Measurements from ENCODE around the gene CPZ. TPM values are rescaled to one million over a fixed set of nuclear protein-coding genes. Genes with fewer than 3 reads are reported as not detected.

Gene CPZ
- total RNA-seq, 2 donors from 2014 or later = not detected

DNA sequence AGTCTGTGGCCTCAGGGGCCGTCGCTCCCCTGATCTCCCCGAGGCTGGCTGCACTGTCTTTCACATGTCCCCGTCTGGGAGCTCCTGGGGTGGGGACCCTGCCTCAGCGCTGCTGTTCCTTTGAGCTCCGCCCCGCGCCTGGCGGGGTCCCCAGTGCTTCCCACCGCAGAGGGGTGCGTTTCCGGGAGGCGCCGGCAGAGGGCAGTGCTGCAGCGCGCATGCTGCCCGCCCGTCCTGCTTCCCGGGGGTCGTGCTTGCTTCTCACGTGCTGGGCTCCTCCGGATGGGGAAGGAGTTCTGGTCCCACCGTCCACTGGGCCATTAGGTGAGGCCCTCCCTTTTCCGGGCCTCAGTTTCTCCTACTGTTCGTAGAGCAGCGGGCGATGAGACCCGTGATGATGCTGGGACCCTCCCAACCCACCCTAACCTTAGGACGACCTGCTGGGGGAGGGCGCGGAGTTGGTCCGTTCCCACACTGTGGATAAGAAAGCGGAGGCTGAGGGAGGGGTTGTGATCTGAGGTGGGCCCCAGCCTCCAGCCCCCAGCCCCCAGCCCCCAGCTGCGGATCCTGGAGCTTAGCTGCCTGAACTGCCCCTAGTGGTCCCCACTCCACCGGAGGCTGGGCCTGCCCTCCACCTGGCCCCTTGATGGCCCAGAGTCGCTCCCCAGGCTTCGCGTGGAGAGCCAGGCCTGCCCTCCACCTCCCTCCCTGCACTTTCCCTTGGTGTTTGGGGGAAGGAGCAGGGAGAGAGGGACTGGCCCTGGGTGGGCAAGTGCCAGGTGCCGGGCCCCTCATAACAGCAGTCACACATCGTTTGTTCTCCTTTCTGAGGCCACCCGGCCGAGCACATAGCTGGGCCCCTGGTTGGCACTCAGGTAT is 15.3 kb downstream of the CPZ start:
- peak in 1 of 2 donors; percentile 43 for ATAC-seq (replicated peaks in 1 of 2)
- Mint-ChIP-seq H3K4me1 (ENCODE audit: low read depth) (no peaks in the 10 kb centered on the region), H3K36me3 (ENCODE audit: insufficient read depth in 2 of 2) (no peaks in the 10 kb centered on the region), H3K27ac (no peak overlapping the region), H3K9me3 (no peaks in the 10 kb centered on the region), H3K4me3 (no peak overlapping the region), H3K27me3 (ENCODE audit: low read depth) (no peaks in the 10 kb centered on the region)
- DNase-seq = peak; percentile 48 to 62

DNA sequence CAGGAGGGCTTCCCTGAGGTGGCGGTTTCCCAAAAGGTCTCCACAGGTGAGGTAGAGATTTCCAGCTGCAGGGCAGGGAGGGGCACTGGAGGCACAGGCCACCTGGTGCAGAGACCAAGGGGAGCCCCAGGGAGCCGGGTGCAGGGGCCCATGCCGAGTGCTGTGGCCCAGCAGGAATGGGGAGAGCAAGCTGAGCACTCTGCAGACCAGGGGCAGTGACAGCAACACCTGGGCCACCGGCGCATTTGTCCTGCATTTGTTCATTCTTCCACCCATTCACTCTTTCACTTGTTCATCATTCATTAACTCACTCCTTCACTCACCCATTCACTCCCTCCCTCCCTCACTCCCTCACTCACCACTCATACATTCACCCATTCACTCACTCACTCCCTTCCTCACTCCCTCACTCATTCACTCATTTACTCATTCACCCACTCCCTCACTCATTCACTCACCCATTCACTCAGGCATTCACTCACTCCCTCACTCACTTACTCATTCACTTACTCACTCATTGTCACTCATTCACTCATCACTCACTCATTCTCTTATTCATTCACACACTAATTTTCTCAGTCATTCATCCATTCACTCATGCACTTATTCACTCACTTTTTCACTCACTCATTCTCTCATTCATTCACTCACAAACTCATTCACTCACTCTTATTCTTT is 16.3 kb downstream of the CPZ start:
- no peaks in the 10 kb centered on the region for H3K9me3 Mint-ChIP-seq
- DNase-seq (no peak), ATAC-seq (replicated peaks in 1 of 2) (no peak)
- no peaks in the 10 kb centered on the region for H3K27me3 Mint-ChIP-seq (ENCODE audit: low read depth)
- no peaks in the 10 kb centered on the region for H3K36me3 Mint-ChIP-seq (ENCODE audit: insufficient read depth in 2 of 2)
- H3K4me1 Mint-ChIP-seq (ENCODE audit: low read depth) = no peaks in the 10 kb centered on the region
- H3K4me3 Mint-ChIP-seq = no peak overlapping the region
- no peak overlapping the region for H3K27ac Mint-ChIP-seq

DNA sequence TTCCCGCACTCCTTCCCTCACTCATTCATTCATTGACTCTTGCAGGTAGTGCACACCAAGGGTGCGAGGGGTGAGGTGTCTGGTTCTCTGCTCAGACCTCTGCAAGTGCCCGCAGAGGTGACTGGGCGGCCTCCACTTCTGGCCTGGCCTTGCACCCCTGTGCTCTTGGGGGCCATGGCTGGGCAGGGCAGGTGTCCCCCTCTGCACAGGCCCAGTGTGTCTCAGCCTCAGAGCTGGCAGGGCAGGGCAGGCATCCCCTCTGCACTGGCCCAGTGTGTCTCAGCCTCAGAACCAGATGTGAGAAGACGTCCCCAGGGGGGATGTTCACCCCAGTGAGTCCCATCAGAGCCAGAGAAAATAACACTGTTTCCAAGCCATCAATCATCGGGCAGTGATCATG is 16.8 kb downstream of the CPZ start:
- Mint-ChIP-seq H3K9me3 (no peaks in the 10 kb centered on the region), H3K4me3 (no peak overlapping the region), H3K27me3 (ENCODE audit: low read depth) (no peaks in the 10 kb centered on the region), H3K27ac (no peak overlapping the region), H3K36me3 (ENCODE audit: insufficient read depth in 2 of 2) (no peaks in the 10 kb centered on the region), H3K4me1 (ENCODE audit: low read depth) (no peaks in the 10 kb centered on the region)
- ATAC-seq (replicated peaks in 1 of 2) = no peak
- no peak for DNase-seq

DNA sequence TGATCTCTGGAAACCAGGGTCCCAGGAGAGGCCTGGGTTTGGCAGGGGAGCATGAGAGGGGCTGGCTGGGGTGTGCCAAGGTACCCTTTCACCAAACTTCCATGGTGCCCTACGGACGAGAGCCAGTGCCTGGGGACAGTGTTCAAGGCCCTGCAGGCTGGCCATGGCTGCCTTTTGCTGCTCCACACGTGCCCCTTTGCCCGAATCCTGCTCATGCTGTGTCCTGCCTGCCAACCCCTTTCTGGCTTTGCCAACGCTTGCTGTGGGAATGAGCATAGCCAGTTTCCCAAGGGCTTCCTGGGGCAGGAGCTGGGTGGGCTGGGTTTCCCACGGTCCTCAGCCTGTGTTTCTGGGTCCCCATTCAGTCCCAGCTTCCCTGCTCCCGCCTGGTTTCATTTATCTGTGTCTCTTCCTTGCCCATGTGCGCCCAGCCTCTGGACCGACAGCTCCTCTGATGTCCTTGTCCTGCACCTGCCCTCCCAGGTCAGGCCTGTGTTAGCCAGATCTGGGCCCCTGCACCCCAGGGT is 17.3 kb downstream of the CPZ start:
- no peak overlapping the region for H3K4me3 Mint-ChIP-seq

DNA sequence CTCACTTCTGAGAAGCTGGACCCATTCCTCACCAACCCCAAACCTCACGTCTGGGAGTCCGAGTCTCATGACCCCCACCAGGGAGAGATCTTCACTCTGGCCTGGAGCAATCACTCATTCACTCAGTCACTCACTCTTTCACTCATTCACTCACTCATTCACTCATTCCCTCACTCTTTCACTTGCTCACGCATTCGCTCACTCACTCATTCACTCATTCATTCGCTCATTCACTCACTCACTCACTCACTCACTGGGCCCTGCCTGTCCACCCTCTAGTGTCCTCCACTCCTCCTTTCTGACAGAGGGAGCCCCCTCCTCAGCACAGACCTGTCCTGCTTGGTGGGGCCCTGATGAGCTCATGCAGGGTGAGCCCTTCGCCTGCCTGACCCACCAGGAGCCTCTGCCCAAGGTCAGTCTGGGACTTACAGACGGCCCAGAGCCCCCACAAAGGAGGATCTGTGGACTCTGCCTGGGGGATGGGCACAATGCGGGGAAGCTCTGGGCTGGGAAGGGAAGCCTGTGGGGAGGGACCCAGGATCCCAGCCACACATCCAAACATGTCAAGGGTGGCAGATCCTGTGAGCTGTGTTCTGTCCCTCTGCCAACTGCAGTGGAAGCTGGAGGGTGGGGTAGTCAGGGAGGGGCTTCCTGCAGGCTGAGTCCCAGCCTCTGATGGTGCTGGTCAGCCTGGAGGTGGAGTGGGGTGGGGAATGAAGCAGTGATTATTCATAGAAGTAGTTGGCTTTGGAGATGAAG is 18.5 kb downstream of the CPZ start:
- no peaks in the 10 kb centered on the region for H3K4me1 Mint-ChIP-seq (ENCODE audit: low read depth)
- no peak overlapping the region for H3K4me3 Mint-ChIP-seq
- no peaks in the 10 kb centered on the region for H3K36me3 Mint-ChIP-seq (ENCODE audit: insufficient read depth in 2 of 2)
- no peak for DNase-seq
- no peak for ATAC-seq (replicated peaks in 1 of 2)
- H3K9me3 Mint-ChIP-seq = no peaks in the 10 kb centered on the region
- H3K27ac Mint-ChIP-seq = no peak overlapping the region
- H3K27me3 Mint-ChIP-seq (ENCODE audit: low read depth) = no peaks in the 10 kb centered on the region

More for the DNA sequence above, 17.3 kb downstream of the CPZ start:
- DNase-seq = no peak
- no peaks in the 10 kb centered on the region for H3K9me3 Mint-ChIP-seq
- ATAC-seq (replicated peaks in 1 of 2) = no peak
- no peak overlapping the region for H3K27ac Mint-ChIP-seq
- H3K27me3 Mint-ChIP-seq (ENCODE audit: low read depth) = no peaks in the 10 kb centered on the region
- no peaks in the 10 kb centered on the region for H3K4me1 Mint-ChIP-seq (ENCODE audit: low read depth)
- H3K36me3 Mint-ChIP-seq (ENCODE audit: insufficient read depth in 2 of 2) = no peaks in the 10 kb centered on the region

DNA sequence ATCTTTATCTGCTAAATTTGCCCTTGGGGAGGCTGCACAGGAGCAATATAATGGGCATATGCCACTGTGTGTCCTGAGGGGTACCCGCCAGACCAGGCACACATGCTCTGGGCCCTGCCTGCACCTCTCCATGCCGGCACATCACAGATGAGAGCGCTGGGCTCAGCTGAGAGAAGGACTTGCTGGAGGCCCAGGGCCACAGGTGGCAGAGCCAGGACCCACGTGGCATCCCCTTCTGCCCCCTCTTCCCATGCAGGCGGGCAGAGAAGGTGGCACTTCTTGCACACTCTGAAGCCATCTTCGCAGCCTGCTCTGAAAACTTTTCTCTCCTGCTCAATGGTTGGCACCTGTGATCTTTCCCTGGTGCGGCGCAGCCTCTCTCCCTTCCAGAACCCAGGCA is 20.1 kb downstream of the CPZ start:
- Mint-ChIP-seq H3K4me3 (no peak overlapping the region), H3K9me3 (no peaks in the 10 kb centered on the region), H3K36me3 (ENCODE audit: insufficient read depth in 2 of 2) (no peaks in the 10 kb centered on the region), H3K27ac (no peak overlapping the region), H3K27me3 (ENCODE audit: low read depth) (no peaks in the 10 kb centered on the region), H3K4me1 (ENCODE audit: low read depth) (no peaks in the 10 kb centered on the region)
- ATAC-seq (replicated peaks in 1 of 2) = no peak
- DNase-seq = no peak

DNA sequence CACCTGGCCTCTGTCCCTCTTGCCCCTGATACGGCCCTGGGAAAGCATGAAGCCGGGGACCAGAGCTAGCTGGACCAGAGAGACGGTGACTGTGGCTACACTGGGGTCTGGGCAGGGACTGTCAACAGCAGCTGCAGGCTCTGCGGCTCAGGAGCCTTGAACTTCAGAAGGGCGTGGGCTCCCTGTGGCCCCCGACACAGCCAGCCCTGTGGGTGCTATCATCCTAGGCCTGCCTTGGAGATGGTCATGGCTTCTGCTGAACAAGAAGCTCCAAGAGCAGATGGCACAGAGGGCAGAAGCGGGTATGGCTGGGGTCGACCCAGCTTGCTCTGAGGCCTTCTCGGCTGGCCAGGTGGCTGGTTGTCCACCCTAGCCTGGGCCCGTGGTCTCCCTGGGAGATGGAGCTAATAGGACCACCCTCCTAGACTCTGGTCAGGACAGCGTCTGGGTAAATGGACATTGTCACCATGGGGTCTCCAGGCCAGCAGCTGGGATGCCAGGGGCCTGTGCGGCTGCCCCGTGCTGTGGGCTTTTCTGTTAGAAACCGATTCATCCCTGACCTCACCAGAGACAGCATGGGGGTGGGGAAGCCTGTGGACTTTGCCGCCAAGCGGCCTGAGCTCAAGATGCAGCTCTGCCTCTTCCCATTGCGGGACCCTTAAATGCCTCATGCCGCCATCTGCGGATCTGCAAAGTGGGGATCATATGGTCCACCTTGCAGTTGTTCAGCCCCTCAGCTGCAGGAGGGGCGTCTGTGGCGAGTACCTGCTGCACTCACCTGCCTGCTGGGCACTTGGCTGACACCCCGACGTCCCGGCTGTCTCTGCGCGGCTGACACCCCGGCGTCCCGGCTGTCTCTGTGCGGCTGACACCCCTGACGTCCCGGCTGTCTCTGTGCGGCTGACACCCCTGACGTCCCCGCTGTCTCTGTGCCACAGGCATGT is 21.1 kb downstream of the CPZ start:
- DNase-seq = no peak
- no peak overlapping the region for H3K27ac Mint-ChIP-seq
- no peaks in the 10 kb centered on the region for H3K9me3 Mint-ChIP-seq
- H3K36me3 Mint-ChIP-seq (ENCODE audit: insufficient read depth in 2 of 2) = no peaks in the 10 kb centered on the region
- H3K4me3 Mint-ChIP-seq = no peak overlapping the region
- ATAC-seq (replicated peaks in 1 of 2) = no peak
- H3K4me1 Mint-ChIP-seq (ENCODE audit: low read depth) = no peaks in the 10 kb centered on the region
- H3K27me3 Mint-ChIP-seq (ENCODE audit: low read depth) = no peaks in the 10 kb centered on the region

DNA sequence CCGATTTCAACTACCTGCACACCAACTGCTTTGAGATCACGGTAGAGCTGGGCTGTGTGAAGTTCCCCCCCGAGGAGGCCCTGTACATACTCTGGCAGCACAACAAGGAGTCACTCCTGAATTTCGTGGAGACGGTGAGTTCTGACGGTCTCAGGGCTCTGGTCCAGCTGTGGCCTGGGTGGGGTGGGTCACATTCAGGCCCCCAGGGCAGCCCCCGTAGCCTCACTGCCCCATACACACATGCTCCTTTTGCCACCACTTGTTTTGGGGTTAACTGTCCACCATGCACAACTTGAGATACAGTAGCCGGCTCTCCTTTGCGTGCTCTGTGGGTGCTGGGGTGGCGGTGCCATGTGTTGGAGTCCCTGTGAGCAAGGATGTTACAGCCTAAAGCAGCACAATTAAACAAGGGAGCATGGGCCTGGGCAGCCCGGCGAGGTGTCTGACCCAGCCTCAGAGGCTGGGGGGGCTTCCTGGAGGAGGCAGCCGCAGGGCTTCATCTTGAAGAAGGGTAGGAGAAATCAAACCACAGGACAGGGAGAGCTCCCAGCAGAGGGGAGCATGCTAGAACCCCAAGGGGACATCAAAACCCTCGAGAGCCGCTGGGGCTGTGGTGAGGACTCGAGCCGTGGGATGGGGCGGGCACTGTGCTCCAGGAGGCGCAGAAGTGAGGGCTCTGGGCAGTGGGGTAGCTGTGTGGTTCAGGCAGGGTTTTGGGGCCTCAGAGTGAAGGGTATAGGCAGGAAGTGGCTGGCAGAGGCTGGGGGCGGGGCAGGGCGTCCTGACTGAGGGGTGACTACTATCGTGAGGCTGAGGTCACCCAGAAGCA is 22.0 kb downstream of the CPZ start:
- Mint-ChIP-seq H3K27me3 (ENCODE audit: low read depth) (no peaks in the 10 kb centered on the region), H3K27ac (no peak overlapping the region), H3K9me3 (no peaks in the 10 kb centered on the region), H3K4me1 (ENCODE audit: low read depth) (no peaks in the 10 kb centered on the region), H3K4me3 (no peak overlapping the region), H3K36me3 (ENCODE audit: insufficient read depth in 2 of 2) (no peaks in the 10 kb centered on the region)
- ATAC-seq (replicated peaks in 1 of 2) (no peak), DNase-seq (no peak)

DNA sequence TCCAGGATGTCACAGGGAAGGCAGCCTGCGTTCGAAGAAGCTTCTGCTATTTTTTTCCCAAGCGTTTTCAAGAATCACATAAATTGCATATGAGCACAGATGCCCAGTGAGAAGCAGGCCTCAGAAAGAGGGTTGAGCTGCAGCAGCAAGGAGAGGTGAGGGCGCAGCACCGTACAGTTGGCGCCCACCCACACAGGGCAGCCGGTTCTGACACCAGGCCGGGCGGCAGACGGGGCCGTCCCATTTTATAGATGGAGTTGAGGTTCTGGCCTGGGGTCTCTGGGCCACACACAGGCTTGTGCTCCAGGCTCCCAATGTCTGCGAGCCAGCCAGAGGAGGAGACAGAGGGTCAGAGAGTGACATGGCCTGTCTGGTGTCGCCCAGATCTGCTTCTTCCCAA is 22.8 kb downstream of the CPZ start:
- Mint-ChIP-seq H3K4me1 (ENCODE audit: low read depth) (no peaks in the 10 kb centered on the region), H3K9me3 (no peaks in the 10 kb centered on the region), H3K36me3 (ENCODE audit: insufficient read depth in 2 of 2) (no peaks in the 10 kb centered on the region), H3K4me3 (no peak overlapping the region), H3K27me3 (ENCODE audit: low read depth) (no peaks in the 10 kb centered on the region), H3K27ac (no peak overlapping the region)
- DNase-seq (no peak), ATAC-seq (replicated peaks in 1 of 2) (no peak)

DNA sequence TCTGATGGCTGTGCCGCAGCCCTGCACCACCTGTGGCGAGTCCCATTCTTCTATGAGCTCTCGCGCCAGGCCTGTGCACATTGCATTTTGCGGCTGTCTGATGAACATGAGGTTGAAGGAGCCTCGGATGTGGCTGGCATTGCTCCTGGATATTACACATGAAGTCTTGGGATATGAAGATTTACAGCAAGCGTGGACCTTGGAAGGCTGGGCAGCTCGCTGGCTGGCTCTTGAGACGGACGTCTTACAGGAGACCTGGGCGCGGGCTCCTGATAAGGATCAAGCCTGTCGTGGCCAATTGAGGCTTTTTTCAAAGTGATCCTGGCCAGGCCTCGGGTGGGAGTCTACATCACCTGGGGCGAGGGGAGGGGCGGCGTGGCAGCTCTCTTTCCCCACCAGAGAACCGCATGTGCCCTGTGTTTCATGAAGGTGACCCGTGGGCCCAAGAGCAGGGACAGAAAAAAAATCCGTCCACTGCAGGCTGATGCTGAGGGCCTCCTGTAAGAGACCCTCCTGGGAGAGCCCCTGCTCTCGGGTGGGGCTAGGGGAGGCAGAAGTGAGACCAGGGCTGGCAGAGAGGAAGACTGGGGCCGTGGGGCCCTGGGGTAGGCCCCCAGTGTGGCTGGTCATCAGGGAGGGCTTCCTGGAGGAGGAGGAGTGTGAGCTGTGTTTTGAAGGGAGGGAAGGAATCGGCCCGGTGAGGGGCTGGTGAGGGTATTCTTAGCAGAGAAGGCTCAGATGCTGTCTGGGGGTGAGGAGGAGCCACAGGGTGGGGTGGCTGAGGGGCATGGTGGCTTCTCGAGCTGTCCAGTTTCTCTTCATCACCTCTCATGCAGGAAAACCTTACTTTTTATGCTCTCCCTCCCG is 23.6 kb downstream of the CPZ start:
- H3K27me3 Mint-ChIP-seq (ENCODE audit: low read depth) = no peaks in the 10 kb centered on the region
- H3K36me3 Mint-ChIP-seq (ENCODE audit: insufficient read depth in 2 of 2) = no peaks in the 10 kb centered on the region
- H3K9me3 Mint-ChIP-seq = no peaks in the 10 kb centered on the region
- H3K4me3 Mint-ChIP-seq = no peak overlapping the region
- no peak overlapping the region for H3K27ac Mint-ChIP-seq
- ATAC-seq (replicated peaks in 1 of 2) = no peak
- no peaks in the 10 kb centered on the region for H3K4me1 Mint-ChIP-seq (ENCODE audit: low read depth)
- DNase-seq = no peak

DNA sequence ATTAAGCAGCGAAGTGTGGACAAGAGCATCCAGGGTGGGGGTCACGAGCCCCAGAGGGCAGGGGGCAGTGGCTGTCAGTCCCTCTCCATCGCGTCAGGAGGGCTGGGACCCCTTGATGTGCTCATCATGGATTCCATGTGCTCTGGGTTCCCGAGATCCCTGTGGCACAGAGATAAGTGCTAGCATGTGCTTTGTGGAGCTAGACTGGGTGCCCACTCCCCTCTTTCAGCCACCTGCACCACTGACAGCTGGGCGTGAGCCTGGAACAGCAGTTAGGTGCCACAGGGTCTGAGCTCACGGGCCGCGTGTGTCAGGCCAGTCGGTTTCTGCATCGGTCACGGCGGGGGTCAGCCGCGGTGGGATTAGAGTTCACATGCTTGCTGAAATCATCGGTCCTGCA is 24.3 kb downstream of the CPZ start:
- H3K9me3 Mint-ChIP-seq = no peaks in the 10 kb centered on the region
- ATAC-seq (replicated peaks in 1 of 2) = no peak
- no peak for DNase-seq
- no peak overlapping the region for H3K27ac Mint-ChIP-seq
- H3K4me1 Mint-ChIP-seq (ENCODE audit: low read depth) = no peaks in the 10 kb centered on the region
- H3K27me3 Mint-ChIP-seq (ENCODE audit: low read depth) = no peaks in the 10 kb centered on the region
- no peaks in the 10 kb centered on the region for H3K36me3 Mint-ChIP-seq (ENCODE audit: insufficient read depth in 2 of 2)
- no peak overlapping the region for H3K4me3 Mint-ChIP-seq
